Liver (tissue), 9 donors: ENCODE measurements around the gene UQCRHL. TPM values are rescaled to one million over a fixed set of nuclear protein-coding genes. Genes with fewer than 3 reads are reported as not detected.

Experiments used
- DNase-seq: peaks from one replicate; pipeline ENCODE4 v3.0.0-alpha.2; 2017; ENCODE audit warnings: low spot score
- H3K27ac ChIP-seq, 2 donors: one replicate each; pipeline ENCODE4 v1.7.0; 2013; ENCODE audit warnings: inconsistent platforms in 2 of 2, low read length in 2 of 2, control low read depth in 1 of 2, low read depth in 1 of 2, mild to moderate bottlenecking in 1 of 2
- H3K27me3 ChIP-seq, 4 donors: one replicate each; pipeline versions ENCODE4 v1.6.1 to v1.7.0; 2013; ENCODE audit warnings: low read length in 3 of 4, inconsistent platforms in 1 of 4, mild to moderate bottlenecking in 1 of 4, moderate library complexity in 1 of 4; ENCODE audit not compliant: control insufficient read depth in 4 of 4, insufficient read depth in 4 of 4
- H3K36me3 ChIP-seq, 4 donors: one replicate each; pipeline versions ENCODE4 v1.6.1 to v1.7.0; 2013; ENCODE audit warnings: low read length in 3 of 4, mild to moderate bottlenecking in 3 of 4, low read depth in 1 of 4, moderate library complexity in 1 of 4; ENCODE audit not compliant: control insufficient read depth in 4 of 4, insufficient read depth in 3 of 4
- H3K4me1 ChIP-seq, 4 donors: one replicate each; pipeline versions ENCODE4 v1.6.1 to v1.7.0; 2013; ENCODE audit warnings: low read length in 3 of 4, mild to moderate bottlenecking in 3 of 4, moderate library complexity in 1 of 4; ENCODE audit not compliant: control insufficient read depth in 4 of 4, insufficient read depth in 4 of 4
- H3K4me3 ChIP-seq, 3 donors: one replicate each; pipeline versions ENCODE4 v1.6.1 to v1.7.0; 2013; ENCODE audit warnings: low read length in 3 of 3, control low read depth in 1 of 3, low read depth in 1 of 3, mild to moderate bottlenecking in 1 of 3
- H3K9ac ChIP-seq, 2 donors: one replicate each; pipeline ENCODE4 v1.7.0; 2013; ENCODE audit warnings: low read length in 2 of 2, mild to moderate bottlenecking in 2 of 2, moderate library complexity in 2 of 2, control low read depth in 1 of 2, low read depth in 1 of 2
- H3K9me3 ChIP-seq, 4 donors: one replicate each; pipeline versions ENCODE4 v1.6.1 to v1.7.0; 2013; ENCODE audit warnings: low read length in 3 of 4; ENCODE audit not compliant: control insufficient read depth in 4 of 4
- EGR1 ChIP-seq, 2 donors: IDR thresholded peaks; 2 replicates each; pipeline ENCODE4 v1.6.1; 2016 to 2018; ENCODE audit warnings: antibody characterized with exemption in 2 of 2, low read depth in 2 of 2
- FOXA1 ChIP-seq: IDR thresholded peaks from 2 replicates; pipeline ENCODE4 v1.6.1; 2016; ENCODE audit warnings: antibody characterized with exemption
- FOXA2 ChIP-seq: IDR thresholded peaks from 2 replicates; pipeline ENCODE4 v1.6.1; 2016; ENCODE audit warnings: antibody characterized with exemption
- GABPA ChIP-seq, 2 donors: IDR thresholded peaks in 1 of 2; conservative IDR thresholded peaks in 1 of 2; 2 replicates each; pipeline ENCODE4 v1.6.1; 2016; ENCODE audit warnings: antibody characterized with exemption in 2 of 2, mild to moderate bottlenecking in 1 of 2, moderate library complexity in 1 of 2
- HNF4A ChIP-seq, 2 donors: conservative IDR thresholded peaks; 2 replicates each; pipeline ENCODE4 v1.6.1; 2016; ENCODE audit warnings: antibody characterized with exemption in 2 of 2, mild to moderate bottlenecking in 2 of 2
- HNF4G ChIP-seq: IDR thresholded peaks from 2 replicates; pipeline ENCODE4 v1.6.1; 2016; ENCODE audit warnings: antibody characterized with exemption
- JUND ChIP-seq, 2 donors: IDR thresholded peaks; 2 replicates each; pipeline ENCODE4 v1.6.1; 2016; ENCODE audit warnings: antibody characterized with exemption in 2 of 2
- NR2F2 ChIP-seq: IDR thresholded peaks from 2 replicates; pipeline ENCODE4 v1.6.1; 2016; ENCODE audit warnings: antibody characterized with exemption
- RAD21 ChIP-seq, 2 donors: IDR thresholded peaks; 2 replicates each; pipeline ENCODE4 v1.6.1; 2016; ENCODE audit warnings: antibody characterized with exemption in 2 of 2, mild to moderate bottlenecking in 2 of 2
- RXRA ChIP-seq, 2 donors: IDR thresholded peaks; 2 replicates each; pipeline ENCODE4 v1.6.1; 2017 to 2018; ENCODE audit warnings: antibody characterized with exemption in 2 of 2, mild to moderate bottlenecking in 1 of 2
- SP1 ChIP-seq: IDR thresholded peaks from 2 replicates; pipeline ENCODE4 v1.6.1; 2018; ENCODE audit warnings: antibody characterized with exemption, mild to moderate bottlenecking
- TAF1 ChIP-seq: conservative IDR thresholded peaks from 2 replicates; pipeline ENCODE4 v1.6.1; 2016; ENCODE audit warnings: antibody characterized with exemption, mild to moderate bottlenecking
- YY1 ChIP-seq: IDR thresholded peaks from 2 replicates; pipeline ENCODE4 v1.6.1; 2016; ENCODE audit warnings: antibody characterized with exemption, mild to moderate bottlenecking
- WGBS: extraction: QIAGEN DNeasy Blood & Tissue Kit; methylation state at CpG from one replicate; pipeline ENCODE4 v1.1.7; 2013; 5-methylcytosine and 5-hydroxymethylcytosine counted together
- polyA plus RNA-seq, 2 donors: library from polyadenylated mRNA; stranded (reverse) in 1 of 2; unstranded in 1 of 2; fragments of 200-250 nt in 1 of 2; fragments of >200 nt in 1 of 2; fragmentation: Nextera tagmentation in 1 of 2; extraction: Ambion mirVana in 1 of 2; gene quantifications; one replicate each; pipeline versions ENCODE4 v1.2.1 to v1.2.3, GENCODE V29; 2013 to 2015
- total RNA-seq, 2 donors: library from RNA; depleted of rRNA; stranded (reverse); fragments of >200 nt; gene quantifications; one replicate each; pipeline ENCODE4 v1.2.3, GENCODE V29; 2014
- TF ChIP-seq, protein P1 (sequence below): fragments of 150-350 bp; IDR thresholded peaks from 2 replicates; pipeline ENCODE4 v1.5.1; 2017; ENCODE audit warnings: improper control_type of control experiment, low read depth, low read length; ENCODE audit not compliant: missing input control
- TF ChIP-seq, protein P2 (sequence below): IDR thresholded peaks from 2 replicates; pipeline ENCODE4 v1.6.1; 2016; ENCODE audit warnings: antibody characterized with exemption
- TF ChIP-seq, protein P3 (sequence below): IDR thresholded peaks from 2 replicates; pipeline ENCODE4 v1.6.1; 2016; ENCODE audit warnings: antibody characterized with exemption, mild to moderate bottlenecking
- TF ChIP-seq, protein P4 (sequence below): IDR thresholded peaks from 2 replicates; pipeline ENCODE4 v1.6.1; 2016; ENCODE audit warnings: antibody characterized with exemption
- TF ChIP-seq, protein P5 (sequence below): IDR thresholded peaks from 2 replicates; pipeline ENCODE4 v1.6.1; 2016; ENCODE audit warnings: antibody characterized with exemption
- donor health status: healthy.
- donor health status: healthy.
- donor health status: healthy.
- donor health status: healthy.
- donor health status: healthy.

Gene UQCRHL
- total and polyA plus RNA-seq, 4 donors, result 0.50 to 2.9 (median 1.4) TPM

DNA sequence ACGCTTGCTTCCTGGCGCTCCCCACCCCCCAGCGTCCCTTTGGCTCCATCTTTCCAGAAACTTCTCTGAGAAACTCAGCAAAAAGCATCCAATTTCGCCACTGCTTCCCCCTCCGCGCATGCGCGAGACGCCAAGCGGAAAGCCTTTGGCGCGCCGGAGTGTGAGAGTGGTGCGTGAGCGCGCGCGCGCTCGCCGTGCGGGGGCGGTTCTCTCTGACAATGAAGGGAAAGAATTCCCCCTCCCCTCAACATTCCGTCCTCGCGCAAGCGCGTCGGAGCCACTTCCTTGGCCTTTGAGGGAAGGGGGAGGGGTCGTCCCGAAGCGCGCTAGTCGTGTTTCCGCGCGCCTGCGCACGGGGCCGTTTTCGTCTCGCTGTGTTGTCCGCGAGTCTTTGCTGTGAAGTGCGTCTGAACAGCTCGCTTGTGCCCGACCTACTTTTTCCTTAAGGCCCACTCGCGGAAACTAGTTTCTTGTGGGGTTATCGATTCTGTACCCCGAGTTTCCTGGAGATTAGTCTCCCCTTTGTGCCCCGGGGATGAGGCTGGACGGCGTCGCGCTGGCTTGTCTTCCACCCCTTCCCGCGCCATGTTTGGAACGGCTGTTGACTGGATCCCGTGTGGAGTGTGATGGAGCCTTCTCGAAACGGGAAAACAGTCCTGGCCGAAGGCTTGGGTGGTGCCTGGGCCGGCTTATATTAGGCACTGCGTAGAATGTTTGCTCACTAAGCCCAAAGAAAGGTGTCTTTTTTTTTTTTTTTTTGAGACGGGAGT, 28.5 kb upstream of the UQCRHL start:
- TF ChIP-seq TAF1 (peak; percentile 60), YY1 (peak; percentile 90), HNF4G (no peak), FOXA1 (peak; percentile 39), GABPA (IDR thresholded peaks at IDR 0.05 in 1 of 2, conservative IDR thresholded peaks at IDR 0.05 in 1 of 2) (peak in 1 of 2 donors; percentile 67), RAD21 (IDR thresholded peaks at IDR 0.05) (peak in 1 of 2 donors; percentile 21), NR2F2 (peak; percentile 41), JUND (IDR thresholded peaks at IDR 0.05) (peak in 1 of 2 donors; percentile 34), FOXA2 (no peak), SP1 (peak; percentile 84), RXRA (IDR thresholded peaks at IDR 0.05) (peak; percentile 49 to 74), HNF4A (conservative IDR thresholded peaks at IDR 0.05) (peak in 1 of 2 donors; percentile 75), EGR1 (IDR thresholded peaks at IDR 0.05; ENCODE audit: low read depth in 2 of 2) (peak; percentile 100)
- TF ChIP-seq, protein P1, sequence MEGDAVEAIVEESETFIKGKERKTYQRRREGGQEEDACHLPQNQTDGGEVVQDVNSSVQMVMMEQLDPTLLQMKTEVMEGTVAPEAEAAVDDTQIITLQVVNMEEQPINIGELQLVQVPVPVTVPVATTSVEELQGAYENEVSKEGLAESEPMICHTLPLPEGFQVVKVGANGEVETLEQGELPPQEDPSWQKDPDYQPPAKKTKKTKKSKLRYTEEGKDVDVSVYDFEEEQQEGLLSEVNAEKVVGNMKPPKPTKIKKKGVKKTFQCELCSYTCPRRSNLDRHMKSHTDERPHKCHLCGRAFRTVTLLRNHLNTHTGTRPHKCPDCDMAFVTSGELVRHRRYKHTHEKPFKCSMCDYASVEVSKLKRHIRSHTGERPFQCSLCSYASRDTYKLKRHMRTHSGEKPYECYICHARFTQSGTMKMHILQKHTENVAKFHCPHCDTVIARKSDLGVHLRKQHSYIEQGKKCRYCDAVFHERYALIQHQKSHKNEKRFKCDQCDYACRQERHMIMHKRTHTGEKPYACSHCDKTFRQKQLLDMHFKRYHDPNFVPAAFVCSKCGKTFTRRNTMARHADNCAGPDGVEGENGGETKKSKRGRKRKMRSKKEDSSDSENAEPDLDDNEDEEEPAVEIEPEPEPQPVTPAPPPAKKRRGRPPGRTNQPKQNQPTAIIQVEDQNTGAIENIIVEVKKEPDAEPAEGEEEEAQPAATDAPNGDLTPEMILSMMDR, result no peak
- TF ChIP-seq, protein P2, sequence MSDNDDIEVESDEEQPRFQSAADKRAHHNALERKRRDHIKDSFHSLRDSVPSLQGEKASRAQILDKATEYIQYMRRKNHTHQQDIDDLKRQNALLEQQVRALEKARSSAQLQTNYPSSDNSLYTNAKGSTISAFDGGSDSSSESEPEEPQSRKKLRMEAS, result peak; percentile 52
- TF ChIP-seq, protein P3, sequence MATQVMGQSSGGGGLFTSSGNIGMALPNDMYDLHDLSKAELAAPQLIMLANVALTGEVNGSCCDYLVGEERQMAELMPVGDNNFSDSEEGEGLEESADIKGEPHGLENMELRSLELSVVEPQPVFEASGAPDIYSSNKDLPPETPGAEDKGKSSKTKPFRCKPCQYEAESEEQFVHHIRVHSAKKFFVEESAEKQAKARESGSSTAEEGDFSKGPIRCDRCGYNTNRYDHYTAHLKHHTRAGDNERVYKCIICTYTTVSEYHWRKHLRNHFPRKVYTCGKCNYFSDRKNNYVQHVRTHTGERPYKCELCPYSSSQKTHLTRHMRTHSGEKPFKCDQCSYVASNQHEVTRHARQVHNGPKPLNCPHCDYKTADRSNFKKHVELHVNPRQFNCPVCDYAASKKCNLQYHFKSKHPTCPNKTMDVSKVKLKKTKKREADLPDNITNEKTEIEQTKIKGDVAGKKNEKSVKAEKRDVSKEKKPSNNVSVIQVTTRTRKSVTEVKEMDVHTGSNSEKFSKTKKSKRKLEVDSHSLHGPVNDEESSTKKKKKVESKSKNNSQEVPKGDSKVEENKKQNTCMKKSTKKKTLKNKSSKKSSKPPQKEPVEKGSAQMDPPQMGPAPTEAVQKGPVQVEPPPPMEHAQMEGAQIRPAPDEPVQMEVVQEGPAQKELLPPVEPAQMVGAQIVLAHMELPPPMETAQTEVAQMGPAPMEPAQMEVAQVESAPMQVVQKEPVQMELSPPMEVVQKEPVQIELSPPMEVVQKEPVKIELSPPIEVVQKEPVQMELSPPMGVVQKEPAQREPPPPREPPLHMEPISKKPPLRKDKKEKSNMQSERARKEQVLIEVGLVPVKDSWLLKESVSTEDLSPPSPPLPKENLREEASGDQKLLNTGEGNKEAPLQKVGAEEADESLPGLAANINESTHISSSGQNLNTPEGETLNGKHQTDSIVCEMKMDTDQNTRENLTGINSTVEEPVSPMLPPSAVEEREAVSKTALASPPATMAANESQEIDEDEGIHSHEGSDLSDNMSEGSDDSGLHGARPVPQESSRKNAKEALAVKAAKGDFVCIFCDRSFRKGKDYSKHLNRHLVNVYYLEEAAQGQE, result peak; percentile 74
- TF ChIP-seq, protein P4, sequence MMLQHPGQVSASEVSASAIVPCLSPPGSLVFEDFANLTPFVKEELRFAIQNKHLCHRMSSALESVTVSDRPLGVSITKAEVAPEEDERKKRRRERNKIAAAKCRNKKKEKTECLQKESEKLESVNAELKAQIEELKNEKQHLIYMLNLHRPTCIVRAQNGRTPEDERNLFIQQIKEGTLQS, result no peak
- TF ChIP-seq, protein P5, sequence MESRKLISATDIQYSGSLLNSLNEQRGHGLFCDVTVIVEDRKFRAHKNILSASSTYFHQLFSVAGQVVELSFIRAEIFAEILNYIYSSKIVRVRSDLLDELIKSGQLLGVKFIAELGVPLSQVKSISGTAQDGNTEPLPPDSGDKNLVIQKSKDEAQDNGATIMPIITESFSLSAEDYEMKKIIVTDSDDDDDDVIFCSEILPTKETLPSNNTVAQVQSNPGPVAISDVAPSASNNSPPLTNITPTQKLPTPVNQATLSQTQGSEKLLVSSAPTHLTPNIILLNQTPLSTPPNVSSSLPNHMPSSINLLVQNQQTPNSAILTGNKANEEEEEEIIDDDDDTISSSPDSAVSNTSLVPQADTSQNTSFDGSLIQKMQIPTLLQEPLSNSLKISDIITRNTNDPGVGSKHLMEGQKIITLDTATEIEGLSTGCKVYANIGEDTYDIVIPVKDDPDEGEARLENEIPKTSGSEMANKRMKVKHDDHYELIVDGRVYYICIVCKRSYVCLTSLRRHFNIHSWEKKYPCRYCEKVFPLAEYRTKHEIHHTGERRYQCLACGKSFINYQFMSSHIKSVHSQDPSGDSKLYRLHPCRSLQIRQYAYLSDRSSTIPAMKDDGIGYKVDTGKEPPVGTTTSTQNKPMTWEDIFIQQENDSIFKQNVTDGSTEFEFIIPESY, result peak; percentile 94
- Histone ChIP-seq H3K9me3 (no peaks in the 10 kb centered on the region), H3K4me3 (peak overlapping the region; percentile 71 to 76 (median 73)), H3K9ac (peak overlapping the region; percentile 94 to 96), H3K4me1 (peaks cover 1 to 15% (median 7%) of the 10 kb centered on the region in 4 donors), H3K27ac (peak overlapping the region; percentile 99 to 100), H3K27me3 (no peaks in the 10 kb centered on the region), H3K36me3 (no peaks in the 10 kb centered on the region)
- peak; percentile 96 for DNase-seq
- 2% methylated on average over 66 of the region's 66 CpGs for WGBS
